GM21360 (cell line): ENCODE data around the gene ANKRD11.
"Not testable (repeated sequence)": the region's sequence is repeated elsewhere in the genome, so short reads cannot be mapped to it uniquely, and the experiment has no call there.

Source experiments
- ATAC-seq: cut with Tn5 transposase; IDR thresholded peaks from one replicate; pipeline ENCODE4 v1.9.1; 2021; ENCODE audit warnings: mild to moderate bottlenecking, moderate library complexity; ENCODE audit not compliant: unreplicated experiment

ANKRD11 gene

DNA sequence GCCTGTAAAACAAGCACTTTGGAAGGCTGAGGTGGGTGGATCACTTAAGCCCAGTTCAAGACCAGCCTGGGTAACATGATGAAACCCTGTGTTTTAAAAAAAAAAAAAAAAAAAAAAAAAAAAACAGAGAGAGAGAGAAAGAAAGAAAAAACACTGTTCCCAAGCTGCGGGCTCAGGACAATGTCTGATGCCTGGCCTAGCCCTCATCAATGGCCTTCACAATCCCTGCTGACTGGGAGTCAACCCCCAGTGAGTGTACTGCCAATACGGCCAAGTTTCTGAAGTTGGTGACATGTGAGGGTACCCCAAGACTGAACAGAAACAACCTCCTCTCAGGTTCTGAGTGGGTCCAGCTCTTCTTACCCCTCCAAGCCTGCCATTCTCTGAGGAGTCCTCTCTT lies 156.3 kb downstream of the ANKRD11 start:
- ATAC-seq: no peak

DNA sequence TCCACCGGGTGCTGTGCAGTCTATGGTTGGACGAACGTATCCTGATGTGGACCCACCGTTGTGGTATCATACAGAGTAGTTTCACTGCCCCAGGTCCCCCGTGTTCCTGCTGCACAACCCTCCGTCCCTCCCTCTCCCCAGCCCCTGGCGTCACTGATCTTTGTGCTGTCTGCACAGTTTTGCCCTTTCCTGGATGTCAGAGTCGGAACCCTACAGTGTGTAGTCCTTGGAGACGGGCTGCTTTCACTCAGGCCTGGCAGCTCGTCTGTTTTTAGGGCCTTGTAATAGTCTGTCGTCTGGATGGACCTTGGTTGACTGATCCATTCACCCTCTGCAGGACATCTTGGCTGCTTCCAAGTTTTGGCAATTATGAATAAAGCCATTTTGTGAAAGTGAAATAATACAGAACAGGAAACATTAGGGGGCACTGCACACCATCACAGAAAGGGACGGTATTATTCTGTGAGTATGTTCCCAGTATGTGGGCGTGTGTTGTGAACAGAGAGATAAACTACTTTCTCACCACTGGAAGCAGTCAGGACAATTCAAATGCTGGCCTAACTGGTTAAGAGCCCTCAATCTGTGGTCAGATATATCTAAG lies 156.9 kb downstream of the ANKRD11 start:
- not testable (repeated sequence) for ATAC-seq

DNA sequence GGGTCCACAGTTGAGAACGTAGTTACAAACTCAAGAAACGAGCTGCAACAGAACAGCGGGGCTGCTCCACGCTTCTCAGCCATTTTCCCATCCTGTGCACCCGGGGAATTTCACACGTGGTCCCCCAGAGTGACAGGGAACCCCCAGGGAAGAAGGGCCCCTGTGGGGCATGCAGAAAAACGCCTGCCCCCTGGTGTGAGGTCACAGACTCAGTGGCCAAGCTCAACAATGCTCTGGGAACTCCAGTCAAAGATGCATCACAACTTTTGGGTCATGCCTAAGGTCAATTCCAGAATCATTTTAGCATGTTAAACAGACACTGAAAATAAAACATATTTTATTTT lies 157.5 kb downstream of the ANKRD11 start:
- ATAC-seq: no peak

DNA sequence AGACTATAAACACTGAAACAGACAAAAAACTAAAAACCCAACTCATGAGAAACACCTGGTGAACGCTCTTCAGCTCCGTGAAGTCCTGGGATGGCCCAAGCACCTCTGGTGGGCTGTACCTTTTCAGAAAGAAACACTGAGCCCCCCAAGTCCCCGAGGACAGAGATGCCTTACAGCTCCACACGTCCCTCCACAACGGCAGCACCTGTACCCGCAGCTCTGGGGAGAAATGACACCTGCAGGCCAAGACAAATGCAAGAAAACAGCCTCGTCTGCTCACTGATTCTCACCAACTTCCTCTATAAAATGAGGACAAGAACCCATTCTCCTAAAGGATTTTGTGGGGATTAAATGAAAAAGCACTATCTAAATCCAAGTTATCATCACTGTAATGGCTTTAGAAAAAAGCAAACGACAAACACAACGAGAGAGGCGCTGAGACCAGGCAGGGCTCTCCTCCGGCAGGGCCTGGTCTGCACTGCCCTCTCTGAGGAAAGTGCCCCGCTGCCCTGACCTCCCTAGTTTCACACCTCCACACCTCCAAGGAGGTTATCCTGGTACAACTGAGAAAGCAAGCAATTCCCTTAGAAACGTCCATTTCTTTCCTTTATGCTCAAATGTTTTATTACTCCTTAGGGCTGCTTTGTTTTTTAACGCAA lies 158.0 kb downstream of the ANKRD11 start:
- ATAC-seq: no peak

DNA sequence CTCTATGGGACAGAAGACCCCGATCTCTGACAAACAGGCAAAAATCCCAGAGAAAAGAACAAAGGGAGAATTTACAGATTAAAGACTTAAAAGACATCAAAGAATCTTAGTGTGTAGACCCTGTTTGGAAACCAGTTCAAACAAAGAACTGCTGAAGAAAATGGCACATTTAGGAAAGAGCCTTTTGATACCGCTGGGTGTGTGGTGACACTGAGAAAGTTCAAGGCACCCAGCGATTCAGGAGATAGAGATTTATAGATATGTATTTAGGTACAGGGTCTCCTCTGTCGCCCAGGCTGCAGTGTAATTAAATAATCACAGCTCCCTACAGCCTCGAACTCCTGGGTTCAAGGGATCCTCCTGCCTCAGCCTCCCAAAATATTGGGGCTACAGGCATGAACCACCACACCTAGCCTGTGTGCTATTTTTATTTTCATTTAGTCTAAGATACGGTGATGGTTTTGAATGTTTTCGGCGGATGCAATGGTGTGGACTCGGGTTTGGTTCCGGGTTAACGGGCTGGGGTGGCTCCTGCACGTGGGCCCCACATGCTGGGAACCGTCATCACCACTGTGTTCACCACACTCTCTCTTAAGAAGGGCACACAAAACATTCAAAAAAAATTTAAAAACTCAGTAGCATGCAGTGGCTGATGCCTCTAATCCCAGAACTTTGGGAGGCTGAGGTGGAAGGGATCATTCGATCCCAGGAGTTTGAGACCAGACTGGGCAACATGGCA lies 158.8 kb downstream of the ANKRD11 start:
- ATAC-seq: no peak

DNA sequence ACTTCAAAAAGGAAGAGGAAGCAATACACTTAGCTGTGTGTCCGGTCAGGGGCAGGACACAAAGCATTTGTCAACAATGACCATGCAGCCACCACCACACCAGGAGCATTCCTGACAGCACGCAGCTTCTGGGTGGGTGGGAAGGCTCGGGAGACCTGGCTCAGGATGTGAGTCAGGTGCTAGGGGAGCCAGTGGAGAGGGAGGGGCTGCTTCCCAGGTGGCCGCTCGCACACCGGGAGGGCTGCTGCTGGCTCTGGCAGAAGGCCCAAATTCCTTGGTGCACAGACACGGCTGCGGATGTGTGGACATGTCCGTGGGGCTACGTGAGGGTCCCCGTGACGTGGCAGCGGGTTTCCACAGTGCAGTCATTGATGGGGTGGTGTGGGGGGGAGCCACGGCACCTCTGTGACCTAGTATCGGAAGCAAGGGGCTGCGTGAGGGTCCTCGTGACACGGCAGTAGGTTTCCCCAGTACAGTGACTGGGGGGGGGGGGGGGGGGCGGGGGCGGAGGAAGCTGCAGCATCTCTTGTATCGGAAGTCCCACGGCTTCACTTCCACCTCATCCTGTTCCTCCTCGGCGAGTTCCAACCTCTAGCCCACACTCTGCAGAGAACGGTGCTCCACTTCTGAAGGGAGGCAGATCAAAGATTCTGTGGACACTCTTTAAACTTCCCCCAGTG lies 160.0 kb downstream of the ANKRD11 start:
- no peak for ATAC-seq

DNA sequence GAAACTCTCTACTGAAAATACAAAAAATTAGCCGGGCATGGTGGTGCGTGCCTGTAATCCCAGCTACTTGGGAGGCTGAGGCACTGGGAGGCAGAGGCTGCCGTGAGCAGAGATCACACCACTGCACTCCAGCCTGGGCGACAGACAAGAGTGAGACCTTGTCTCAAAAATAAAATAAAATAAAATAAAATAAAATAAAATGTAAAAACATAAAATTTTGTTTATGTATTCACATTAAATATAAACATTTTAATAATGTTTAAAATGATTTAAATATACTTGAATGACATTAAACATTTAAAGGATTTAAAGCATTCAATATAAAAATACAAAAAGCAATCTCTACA lies 160.6 kb downstream of the ANKRD11 start:
- not testable (repeated sequence) for ATAC-seq

DNA sequence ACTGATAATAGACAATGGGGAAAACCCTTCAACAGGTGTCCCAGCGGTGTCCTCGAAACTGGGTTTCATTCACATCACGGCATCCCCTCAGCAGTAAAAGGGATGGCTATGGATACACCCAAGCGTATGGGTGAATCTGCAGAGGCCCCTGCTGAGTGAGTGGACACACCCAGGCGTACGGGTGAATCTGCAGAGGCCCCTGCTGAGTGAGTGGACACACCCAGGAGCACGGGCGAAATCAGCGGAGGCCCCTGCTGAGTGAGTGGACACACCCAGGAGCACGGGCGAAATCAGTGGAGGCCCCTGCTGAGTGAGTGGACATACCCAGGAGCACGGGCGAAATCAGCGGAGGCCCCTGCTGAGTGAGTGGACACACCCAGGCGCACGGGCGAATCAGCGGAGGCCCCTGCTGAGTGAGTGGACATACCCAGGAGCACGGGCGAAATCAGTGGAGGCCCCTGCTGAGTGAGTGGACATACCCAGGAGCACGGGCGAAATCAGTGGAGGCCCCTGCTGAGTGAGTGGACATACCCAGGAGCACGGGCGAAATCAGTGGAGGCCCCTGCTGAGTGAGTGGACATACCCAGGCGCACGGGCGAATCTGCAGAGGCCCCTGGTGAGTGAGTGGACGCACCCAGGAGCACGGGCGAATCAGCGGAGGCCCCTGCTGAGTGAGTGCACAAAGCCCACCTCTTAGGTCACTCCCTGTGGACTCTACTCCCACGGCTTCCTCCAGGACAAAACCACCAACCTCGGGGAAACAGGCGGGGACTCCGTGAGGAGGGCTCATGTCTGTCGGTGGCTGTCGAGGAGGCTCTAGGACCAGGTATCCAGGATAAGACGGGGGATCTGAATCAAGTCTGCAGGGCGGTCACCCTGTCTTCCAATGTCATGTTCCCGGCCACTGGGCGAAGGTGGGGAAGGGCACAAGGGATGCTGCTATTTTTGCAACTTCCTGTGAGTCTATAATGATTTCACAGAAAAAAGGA lies 161.7 kb downstream of the ANKRD11 start:
- not testable (repeated sequence) for ATAC-seq

DNA sequence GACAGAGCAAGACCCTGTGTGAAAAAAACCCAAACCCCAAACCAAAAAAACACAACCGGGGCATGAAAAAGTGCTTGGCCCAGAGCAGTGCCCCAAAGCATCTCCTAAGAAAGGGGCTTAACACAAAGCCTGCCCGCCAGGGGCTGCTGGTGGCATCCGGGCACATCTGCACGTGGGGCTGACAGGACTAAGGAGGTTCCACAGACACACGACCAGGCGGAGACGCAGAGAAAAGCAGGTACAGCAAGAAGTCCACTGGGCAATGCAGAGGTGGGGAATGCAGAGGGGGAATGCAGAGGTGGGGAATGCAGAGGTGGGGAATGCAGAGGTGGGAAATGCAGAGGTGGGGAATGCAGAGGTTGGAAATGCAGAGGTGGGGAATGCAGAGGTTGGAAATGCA lies 163.6 kb downstream of the ANKRD11 start:
- ATAC-seq: no peak

DNA sequence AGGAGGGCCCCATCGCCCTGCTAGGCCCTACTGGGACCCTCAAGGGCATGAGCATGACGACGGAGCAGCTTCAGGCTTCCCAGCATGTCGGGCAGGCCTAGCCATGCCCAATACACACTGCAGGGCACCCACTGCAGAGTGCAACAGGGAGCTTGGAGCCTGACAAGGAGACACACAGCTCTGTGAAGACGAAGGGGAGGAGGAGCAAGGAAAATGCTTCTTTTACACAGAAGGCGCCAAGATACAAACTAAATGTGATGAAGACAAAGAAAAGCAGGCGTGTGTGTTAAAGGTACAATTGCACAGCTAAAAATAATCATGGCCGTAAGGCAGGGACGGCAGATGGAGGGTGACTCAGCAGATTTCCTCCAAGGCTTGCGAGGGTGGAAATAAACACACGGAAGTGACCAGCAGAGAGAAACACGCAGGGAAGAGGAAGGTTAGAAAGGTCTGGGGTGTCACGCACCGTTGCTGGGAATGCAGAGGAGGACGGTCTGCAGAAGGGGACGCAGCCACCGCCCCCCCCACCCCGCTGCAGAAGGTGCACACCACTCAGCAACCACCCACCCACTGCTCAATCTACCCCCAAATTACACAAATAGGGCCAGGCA lies 164.4 kb downstream of the ANKRD11 start:
- no peak for ATAC-seq

DNA sequence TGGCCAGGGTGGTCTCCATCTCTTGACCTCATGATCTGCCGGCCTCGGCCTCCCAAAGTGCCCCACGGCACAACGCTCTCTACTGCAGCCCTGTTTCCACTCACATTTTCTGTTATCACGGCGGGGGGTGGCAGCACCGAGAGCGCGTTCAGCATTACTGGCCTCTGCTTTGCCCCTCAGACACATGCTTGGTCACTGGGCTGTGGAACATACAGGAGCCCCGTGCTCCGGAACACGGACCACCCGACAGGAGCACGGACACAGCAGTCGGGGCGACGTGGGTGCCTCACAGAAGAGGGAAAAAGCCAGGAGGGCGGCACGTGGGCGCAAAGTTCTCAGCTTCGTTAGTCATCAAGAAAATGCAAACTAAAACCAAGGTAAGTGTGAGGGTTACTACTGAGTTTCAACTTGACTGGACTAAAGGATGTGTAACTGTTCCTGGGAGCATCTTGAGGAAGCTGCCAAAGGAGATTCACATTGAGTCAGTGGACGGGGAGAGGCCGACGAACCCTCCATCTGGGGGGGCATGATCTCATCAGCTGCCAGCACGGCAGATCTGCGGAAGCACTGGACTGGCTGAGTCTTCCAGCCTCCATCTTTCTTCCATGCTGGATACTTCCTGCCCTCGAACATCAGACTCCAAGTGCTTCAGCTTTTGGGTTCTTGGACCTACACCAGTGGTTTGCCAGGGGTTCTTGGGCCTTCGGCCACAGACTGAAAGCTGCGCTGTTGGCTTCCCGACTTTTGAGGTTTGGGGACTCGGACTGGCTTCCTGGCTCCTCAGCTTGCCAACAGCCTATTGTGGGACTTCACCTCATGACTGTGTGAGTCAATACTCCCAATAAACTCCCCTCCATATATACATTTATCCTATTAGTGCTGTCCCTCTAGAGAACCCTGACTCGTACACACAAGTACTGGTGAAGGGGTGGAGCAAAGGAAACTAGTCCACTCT lies 166.0 kb downstream of the ANKRD11 start:
- ATAC-seq: no peak

DNA sequence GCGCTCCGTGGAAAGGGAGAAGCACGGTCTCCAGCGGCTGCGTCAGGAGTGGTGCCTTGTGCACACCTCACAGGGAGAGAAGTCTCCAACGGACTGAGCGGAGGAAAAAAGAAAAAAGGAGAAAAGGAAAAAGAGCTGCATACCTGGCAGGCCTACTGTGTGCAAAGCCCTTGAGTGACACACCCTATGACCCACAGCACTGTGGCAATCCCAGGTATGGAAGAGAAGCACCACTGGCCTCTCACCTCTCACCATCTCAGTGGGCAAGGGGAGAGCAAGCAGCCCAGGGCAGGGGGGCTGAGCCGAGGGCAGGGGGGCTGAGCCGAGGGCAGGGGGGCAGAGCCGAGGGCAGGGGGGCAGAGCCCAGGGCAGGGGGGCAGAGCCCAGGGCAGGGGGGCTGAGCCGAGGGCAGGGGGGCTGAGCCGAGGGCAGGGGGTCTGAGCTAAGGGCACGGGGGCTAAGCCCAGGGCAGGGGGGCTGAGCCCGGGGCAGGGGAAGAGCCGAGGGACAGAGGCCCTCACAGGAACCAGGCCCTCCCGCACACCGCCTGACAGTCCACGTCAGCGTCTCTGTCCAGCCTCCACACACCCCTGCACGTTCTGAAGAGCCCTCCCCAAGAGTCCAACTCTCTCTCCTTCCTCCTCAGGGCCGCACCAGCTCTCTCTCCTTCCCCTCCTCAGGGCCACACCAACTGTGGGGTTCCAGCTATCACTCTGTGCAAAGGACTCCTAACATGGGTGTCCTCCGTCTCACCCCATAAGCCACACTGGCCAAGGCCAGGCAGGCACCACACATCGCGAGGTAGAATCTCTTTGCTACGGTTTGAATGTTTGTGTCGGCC lies 167.0 kb downstream of the ANKRD11 start:
- no peak for ATAC-seq

DNA sequence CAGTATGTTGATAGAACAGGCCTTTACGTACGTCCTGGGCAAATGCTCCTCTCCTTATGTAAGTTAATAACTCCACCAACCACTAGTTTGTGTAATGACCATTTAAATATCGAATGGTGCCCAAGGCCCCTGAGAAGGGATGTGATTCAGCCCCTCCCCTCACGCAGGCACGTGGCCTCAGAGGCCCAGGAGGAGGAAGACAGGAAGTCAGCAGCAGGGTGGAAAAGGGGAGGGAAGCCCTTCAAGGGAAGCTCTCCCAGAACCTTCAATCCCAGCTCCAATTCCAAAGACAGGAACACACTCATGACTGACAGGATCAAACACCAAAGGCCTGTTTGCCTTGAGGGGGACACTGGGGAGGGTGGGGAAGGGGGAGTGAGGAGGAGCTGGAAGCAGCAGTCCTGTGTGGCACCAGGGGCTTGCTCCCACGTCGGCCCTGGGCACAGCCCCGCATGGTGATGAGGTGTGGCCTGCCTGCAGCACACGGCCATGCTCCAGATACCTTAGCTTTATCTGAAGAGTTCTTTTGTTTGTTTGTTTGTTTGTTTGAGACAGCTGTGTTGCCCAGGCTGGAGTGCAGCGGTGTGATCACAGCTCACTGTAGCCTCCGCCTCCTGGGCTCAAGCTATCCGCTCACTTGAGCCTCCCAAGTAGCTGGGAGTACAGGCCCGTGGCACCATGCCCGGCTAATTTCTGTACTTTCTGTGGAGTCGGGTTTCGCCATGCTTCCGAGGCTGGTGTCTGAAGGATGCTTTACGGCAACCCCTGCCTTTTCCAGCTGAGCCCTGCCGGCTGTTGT lies 167.8 kb downstream of the ANKRD11 start:
- no peak for ATAC-seq

DNA sequence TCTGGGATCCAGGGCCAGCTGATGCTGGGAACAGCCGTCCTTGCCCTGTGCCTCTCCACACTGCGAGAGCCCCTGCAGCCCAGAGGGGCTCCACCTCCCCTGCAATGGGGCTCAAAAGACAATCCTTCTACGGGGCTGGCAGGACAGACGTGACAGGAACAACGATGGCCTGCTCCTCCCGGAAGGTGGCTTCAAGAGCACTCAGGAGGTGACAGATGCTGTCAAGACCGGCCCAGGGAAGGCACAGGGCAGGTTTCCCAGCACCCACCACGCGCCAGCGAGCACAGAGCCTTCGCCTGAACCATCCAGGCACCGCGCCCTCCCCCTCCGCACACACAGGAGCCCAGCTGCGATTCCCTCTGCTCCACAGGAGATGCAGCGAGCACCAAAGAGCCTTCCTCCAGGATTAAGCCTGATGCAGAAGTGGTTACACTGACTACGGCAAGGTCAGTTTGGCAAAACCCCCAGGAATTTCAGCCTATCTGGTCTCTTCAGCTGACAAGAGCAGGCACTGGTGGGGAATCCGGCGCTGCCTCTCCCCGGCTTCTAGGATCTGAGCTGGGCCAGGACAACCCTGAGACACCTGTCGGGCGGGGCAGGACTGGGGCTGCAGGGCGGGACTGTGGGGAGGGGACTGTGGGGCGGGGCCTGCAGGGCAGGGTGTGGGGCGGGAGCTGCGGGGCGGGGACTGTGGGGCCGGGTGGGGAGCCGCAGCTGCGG lies 169.4 kb downstream of the ANKRD11 start:
- no peak for ATAC-seq

DNA sequence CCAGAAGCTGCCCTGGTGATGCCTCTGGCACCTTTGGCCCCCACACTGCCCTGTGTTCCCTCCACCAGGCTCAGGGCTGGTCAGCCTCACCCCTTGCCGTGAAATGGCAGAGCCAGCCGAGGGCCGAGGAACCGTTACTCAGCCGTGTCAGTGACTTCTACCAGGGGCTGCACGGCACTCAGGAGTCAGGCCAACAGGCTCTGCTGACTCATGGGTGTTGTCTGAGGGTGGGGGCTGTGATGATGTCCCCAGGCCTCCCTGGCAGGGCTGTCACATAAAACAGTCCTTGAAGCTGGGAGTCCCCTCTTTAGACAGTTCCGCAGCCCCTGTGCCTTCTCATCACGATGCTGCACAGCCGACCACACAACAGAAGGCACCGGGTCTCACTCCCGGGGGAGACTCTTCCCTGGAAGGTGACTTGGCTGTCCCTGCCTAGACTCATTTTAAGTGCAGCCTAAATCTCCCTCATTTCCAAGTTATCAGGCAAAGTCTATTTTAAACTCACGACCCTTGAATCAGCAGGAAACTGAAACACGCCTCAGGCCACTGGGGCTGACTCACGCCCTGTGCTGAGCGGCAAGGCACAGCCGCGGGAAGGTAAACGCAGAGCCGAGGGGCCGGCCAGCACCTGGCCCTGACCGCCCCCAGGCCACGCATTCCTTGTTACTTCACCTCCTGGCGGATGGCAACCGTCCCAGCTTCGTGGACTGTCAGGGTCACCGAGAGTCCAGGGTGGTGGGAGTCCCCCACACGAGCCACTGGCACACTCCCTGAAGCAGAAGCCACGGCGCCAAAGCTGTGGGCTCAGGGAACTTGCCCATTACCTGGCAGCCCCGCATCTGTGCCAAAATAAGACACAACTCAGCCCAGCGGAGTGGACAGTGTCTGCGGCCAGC lies 170.2 kb downstream of the ANKRD11 start:
- ATAC-seq: no peak

DNA sequence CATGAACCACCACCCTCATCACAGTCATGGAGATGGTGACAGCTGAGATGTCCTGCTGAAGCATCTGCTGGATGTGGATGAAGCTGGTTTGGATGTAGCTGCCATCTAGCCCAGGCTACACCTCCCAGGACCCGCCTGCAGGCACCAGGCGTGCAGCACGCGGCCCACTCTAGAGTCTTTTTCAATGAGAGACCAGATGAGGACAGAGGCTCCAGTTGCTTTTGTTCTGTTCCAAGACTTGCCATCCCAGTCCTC lies 170.8 kb downstream of the ANKRD11 start:
- ATAC-seq: no peak
